Measurements from ENCODE around the gene NCAPD3.

Gene NCAPD3

GRCh38 chr11:134155946-134156865, 67.6 kb downstream of the NCAPD3 start:
- no peak for DNase-seq

- no peak for DNase-seq
These were observed 68.3 kb downstream of the NCAPD3 start for GRCh38 chr11:134155456-134155855.

GRCh38 chr11:134154441-134154840, 69.3 kb downstream of the NCAPD3 start:
- no peak for DNase-seq

- no peak for DNase-seq
These were observed 70.4 kb downstream of the NCAPD3 start for GRCh38 chr11:134153147-134153905.

- no peak for DNase-seq
These were observed 71.1 kb downstream of the NCAPD3 start for GRCh38 chr11:134152696-134153095.

- no peak for DNase-seq
These were observed 72.6 kb downstream of the NCAPD3 start for GRCh38 chr11:134151083-134151747.

- no peak for DNase-seq
These were observed 73.4 kb downstream of the NCAPD3 start for GRCh38 chr11:134150195-134150903.

- no peak for DNase-seq
These were observed 74.4 kb downstream of the NCAPD3 start for GRCh38 chr11:134149371-134149770.

GRCh38 chr11:134146598-134146997, 77.2 kb downstream of the NCAPD3 start:
- no peak for DNase-seq

- DNase-seq = no peak
These were observed 78.1 kb downstream of the NCAPD3 start for GRCh38 chr11:134145715-134146114.

GRCh38 chr11:134144744-134145143, 79.0 kb downstream of the NCAPD3 start:
- DNase-seq = no peak

GRCh38 chr11:134143801-134144200, 80.0 kb downstream of the NCAPD3 start:
- no peak for DNase-seq

GRCh38 chr11:134142536-134142935, 81.2 kb downstream of the NCAPD3 start:
- no peak for DNase-seq

GRCh38 chr11:134140961-134141490, 82.7 kb downstream of the NCAPD3 start:
- DNase-seq = no peak

- DNase-seq = peak; percentile 62
These were observed 83.9 kb downstream of the NCAPD3 start for GRCh38 chr11:134139873-134140331.

GRCh38 chr11:134139303-134139872, 84.4 kb downstream of the NCAPD3 start:
- no peak for DNase-seq

- no peak for DNase-seq
These were observed 85.4 kb downstream of the NCAPD3 start for GRCh38 chr11:134138376-134138775.

- DNase-seq = no peak
These were observed 89.6 kb downstream of the NCAPD3 start for GRCh38 chr11:134134167-134134566.

- no peak for DNase-seq
These were observed 91.0 kb downstream of the NCAPD3 start for GRCh38 chr11:134132808-134133207.

- no peak for DNase-seq
These were observed 92.0 kb downstream of the NCAPD3 start for GRCh38 chr11:134131628-134132244.

GRCh38 chr11:134126217-134126822, 97.4 kb downstream of the NCAPD3 start:
- no peak for DNase-seq

All from RPMI8226 (cell line).